ENCODE data around the gene BTN1A1.
A peak's percentile ranks its signal among the peaks of the same experiment; 100 is the strongest.
"Not testable (repeated sequence)": the region's sequence is repeated elsewhere in the genome, so short reads cannot be mapped to it uniquely, and the experiment has no call there.

The BTN1A1 gene

GRCh38 chr6:26511033-26511432, 10.9 kb downstream of the BTN1A1 start:
- not testable (repeated sequence) for DNase-seq (ENCODE audit: low read depth in 3 of 3)

DNA sequence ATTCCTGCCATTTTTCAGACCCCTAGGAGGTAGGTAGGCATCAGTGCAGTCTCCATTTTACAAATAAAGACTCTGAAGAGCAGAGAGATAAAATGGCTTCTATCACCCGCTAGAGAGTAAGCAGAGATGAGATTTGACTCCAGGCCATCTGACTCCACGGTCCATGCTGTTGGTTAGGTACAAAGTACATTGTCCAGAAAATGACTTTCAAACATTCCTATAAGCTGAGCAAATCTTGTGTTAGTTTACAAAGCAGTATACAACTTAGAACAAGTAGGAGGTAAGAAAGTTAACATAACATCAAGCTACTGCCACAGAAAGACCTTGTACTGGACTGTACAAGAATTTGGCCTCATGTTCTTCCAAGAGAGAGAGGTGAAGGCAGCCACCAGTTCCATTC, 14.9 kb downstream of the BTN1A1 start:
- DNase-seq (ENCODE audit: low read depth in 3 of 3) = no peak

GRCh38 chr6:26516481-26517427, 16.7 kb downstream of the BTN1A1 start:
- no peak for DNase-seq (ENCODE audit: low read depth in 3 of 3)

- no peak for DNase-seq (ENCODE audit: low read depth in 3 of 3)
Measured at GRCh38 chr6:26519359-26519758, 19.3 kb downstream of the BTN1A1 start.

GRCh38 chr6:26520237-26520849, 20.2 kb downstream of the BTN1A1 start:
- DNase-seq (ENCODE audit: low read depth in 3 of 3) = peak in 2 of 3 donors; percentile 17

DNA sequence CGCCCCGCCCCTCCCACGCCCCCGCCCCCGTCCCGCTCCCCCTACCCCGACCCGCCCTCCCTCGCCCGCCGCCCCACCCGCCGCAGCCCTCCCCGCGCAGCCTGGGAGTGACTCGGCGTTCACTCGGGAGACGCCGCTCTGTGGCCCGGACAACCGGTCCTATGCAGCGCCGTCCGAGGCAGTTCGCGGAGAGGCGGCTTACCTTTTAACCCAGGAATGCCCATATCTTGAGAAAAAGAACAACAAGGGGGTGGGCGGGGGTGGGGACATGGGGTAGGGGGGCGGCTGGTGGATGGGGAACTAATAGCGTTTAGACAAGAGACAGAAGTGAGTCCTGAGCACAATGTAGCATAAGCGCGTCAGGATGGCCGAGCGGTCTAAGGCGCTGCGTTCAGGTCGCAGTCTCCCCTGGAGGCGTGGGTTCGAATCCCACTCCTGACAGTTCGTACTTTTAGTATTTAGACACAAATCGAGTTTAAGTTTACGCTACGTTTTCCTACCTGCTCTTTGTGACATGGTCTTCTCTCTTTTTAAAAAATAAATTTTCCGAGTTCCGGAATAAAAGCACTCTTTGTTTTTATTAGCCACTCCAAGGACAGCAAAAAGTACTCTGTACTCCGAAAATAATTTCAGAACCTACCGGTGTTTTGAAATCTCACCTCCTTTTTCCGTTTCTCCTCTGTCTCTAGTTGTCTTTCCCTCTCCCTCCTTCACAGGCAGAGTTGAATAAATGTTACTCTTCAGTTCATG, 20.9 kb downstream of the BTN1A1 start:
- DNase-seq (ENCODE audit: low read depth in 3 of 3) = peak; percentile 64 to 69 (median 67)

- peak; percentile 38 to 57 (median 43) for DNase-seq (ENCODE audit: low read depth in 3 of 3)
Measured at GRCh38 chr6:26521600-26522391, 21.7 kb downstream of the BTN1A1 start.

- DNase-seq (ENCODE audit: low read depth in 3 of 3) = not testable (repeated sequence)
Measured at GRCh38 chr6:26522486-26523228, 22.6 kb downstream of the BTN1A1 start.

DNA sequence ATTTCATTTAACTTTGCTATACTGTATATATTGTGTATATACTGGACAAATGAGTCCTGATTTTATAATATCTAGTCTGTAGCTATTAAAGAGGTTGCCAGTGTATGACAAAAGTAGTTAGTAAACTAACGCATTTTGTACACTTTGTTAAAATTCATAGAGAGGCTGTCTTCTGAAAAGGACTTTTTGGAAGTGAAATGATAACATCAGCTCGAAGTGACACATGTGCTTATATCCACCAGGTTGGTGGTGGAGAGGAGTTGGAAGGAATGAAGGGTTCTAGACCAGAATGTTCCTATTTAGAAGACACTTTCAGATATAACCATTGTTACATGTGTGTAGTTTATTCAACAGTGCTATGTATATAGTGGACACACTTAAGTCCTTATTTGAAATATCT, 24.2 kb downstream of the BTN1A1 start:
- DNase-seq (ENCODE audit: low read depth in 3 of 3) = not testable (repeated sequence)

DNA sequence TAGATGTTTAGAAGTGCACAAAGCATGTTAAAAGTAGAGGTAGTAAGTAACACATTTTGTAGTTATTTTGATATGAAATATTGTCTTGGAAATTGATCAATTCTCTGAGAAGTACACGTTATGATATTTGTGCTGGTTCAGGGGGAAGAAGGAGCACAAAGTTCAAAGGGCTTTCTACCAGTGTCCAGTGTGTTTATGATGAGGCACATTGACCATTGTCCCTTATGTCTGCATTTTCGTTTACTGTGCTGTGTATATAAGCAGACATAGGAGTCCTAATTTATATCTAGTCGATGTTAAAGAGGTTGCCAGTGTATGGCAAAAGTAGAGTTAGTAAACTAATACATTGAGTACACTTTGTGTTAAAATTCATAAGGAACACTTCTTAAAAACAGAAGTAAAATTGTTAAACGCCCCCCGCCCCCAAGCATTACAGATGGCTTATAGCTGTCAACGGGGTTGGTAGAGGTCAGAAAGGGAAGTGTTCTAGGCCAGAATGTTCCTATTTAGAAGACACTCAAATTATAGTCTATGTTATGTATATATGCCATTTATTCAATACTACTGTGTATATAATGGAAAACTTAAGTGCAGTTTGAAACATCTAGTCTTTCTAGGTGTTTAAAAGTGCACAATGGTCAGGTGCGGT, 24.7 kb downstream of the BTN1A1 start:
- DNase-seq (ENCODE audit: low read depth in 3 of 3) = no peak

GRCh38 chr6:26525838-26526237, 25.7 kb downstream of the BTN1A1 start:
- no peak for DNase-seq (ENCODE audit: low read depth in 3 of 3)

DNA sequence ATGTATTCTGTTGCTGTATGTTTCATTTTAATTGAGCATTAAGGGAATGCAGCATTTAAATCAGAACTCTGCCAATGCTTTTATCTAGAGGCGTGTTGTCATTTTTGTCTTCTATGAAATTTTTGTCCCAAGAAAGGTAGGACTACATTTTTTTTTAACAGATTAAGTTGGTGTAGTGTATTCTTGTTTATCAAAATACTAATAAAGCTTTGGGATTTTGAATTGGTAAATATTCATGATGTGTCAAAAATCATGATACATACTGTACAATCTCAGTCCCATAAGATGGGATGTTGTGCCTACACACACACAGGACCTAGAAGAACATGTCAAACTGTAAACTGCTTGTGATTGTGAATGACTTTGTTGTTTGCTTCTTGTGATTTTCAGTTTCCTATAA, 26.8 kb downstream of the BTN1A1 start:
- no peak for DNase-seq (ENCODE audit: low read depth in 3 of 3)

- DNase-seq (ENCODE audit: low read depth in 3 of 3) = no peak
Measured at GRCh38 chr6:26530203-26530602, 30.1 kb downstream of the BTN1A1 start.

- no peak for DNase-seq (ENCODE audit: low read depth in 3 of 3)
Measured at GRCh38 chr6:26531897-26532296, 31.8 kb downstream of the BTN1A1 start.

DNA sequence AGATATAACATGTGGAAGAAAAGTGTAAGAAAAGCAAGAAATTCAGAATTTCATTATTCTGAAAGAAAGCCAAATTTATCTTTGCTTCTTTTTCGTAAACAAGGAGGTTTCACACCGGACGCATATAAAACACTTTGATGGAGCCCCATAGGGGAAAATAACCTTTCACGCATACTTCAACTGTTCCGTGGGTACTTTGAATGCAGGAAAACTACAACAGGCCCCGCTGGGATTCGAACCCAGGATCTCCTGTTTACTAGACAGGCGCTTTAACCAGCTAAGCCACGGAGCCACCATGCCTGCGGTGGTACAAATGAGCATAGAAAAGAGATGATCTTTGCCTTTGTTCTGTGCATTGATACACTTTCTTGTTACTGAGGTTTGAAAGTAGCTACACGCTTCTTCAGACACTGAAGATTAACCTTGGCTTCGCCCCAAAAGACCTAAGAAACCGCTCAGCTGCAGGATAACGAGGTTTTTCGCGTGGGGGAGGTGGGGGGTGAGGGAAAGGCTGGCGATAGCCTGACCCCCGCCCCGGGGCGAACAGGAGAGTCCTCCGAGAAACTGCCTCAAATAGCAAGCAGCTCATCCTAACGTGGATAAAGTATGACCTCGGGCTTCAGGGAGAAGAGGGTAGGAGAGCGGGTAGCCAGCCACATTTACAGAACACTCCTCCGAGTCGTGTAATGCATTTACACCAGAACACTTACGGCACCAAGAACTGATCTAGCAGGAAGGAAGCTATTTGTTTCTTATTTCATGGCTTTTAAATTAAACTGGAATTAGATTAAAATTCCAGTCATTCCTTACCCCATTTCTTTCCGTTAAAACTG, 32.8 kb downstream of the BTN1A1 start:
- DNase-seq (ENCODE audit: low read depth in 3 of 3) = peak; percentile 81 to 92 (median 86)

- no peak for DNase-seq (ENCODE audit: low read depth in 3 of 3)
Measured at GRCh38 chr6:26533532-26533931, 33.4 kb downstream of the BTN1A1 start.

DNA sequence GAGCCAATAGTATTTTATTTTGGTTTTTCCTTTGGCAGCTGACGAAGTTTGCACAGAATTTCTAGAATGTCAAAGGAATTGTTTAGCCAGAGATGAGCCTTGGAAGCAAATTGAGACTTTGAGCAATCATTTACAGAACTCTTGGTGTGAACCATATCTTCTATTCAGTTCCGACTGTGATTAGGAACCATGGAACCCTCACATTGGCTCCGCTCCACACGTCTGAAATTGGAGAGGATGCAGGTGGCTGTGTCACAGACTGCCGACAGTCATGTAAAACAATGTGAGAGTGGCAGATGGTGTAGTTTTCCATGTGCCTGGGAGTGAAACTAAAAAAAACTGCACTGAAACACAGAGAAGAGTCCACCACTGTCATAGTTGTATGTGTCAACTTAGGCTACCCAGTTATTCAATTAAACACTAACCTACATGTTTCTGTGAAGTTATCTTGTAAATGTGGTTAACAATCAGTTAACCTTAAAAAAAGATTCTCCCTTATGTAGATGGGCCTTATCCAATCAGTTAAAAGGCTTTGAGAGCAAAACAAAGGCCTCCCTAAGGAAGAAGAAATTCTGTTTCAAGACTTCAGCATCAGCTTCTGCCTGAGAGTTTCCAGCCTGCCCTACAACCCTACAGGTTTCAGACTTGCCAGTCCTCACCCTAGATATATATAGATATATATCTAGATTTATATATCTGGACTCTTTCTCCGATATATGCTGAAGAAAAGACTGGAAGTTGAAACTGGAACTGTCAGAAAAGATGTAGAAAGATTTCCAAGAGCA, 34.8 kb downstream of the BTN1A1 start:
- DNase-seq (ENCODE audit: low read depth in 3 of 3) = no peak

- DNase-seq (ENCODE audit: low read depth in 3 of 3) = no peak
Measured at GRCh38 chr6:26536571-26537159, 36.6 kb downstream of the BTN1A1 start.
